Head of caudate nucleus (tissue), 42 donors: ENCODE measurements around the gene ANTKMT.

Source experiments
- DNase-seq, 42 donors: peaks; one replicate each; pipeline versions ENCODE4 v3.0.0 to v3.0.0-alpha.2; 2020 to 2021; ENCODE audit warnings: mixed read lengths in 7 of 42
- intact Hi-C: fragments of 100-400 bp; cut with DNase I; formaldehyde crosslinking; loops from one replicate; pipeline ENCODE4 v1.15.0; 2022

ANTKMT gene

GRCh38 chr16:722835-723633, 2.1 kb downstream of the ANTKMT start:
- DNase-seq: peak in 5 of 42 donors; percentile 2 to 39 (median 8)
- intact Hi-C loops: no loop called here

GRCh38 chr16:723695-724094, 2.7 kb downstream of the ANTKMT start:
- DNase-seq: peak in 1 of 42 donors; percentile 4
- intact Hi-C loops: no loop called here

- intact Hi-C loops: no loop called here
- peak in 5 of 42 donors; percentile 15 to 39 (median 34) for DNase-seq
These were observed 3.5 kb downstream of the ANTKMT start for GRCh38 chr16:724188-725040.

- intact Hi-C loops: no loop called here
These were observed 4.1 kb downstream of the ANTKMT start for GRCh38 chr16:725041-725376.

GRCh38 chr16:725463-726187, 4.7 kb downstream of the ANTKMT start:
- DNase-seq: peak in 8 of 42 donors; percentile 6 to 75 (median 50)
- intact Hi-C loops: no loop called here

More at GRCh38 chr16:725041-725376, 4.1 kb downstream of the ANTKMT start:
- DNase-seq: peak in 5 of 42 donors; percentile 1 to 34 (median 9)

GRCh38 chr16:726188-726437, 5.2 kb downstream of the ANTKMT start:
- no peak for DNase-seq

GRCh38 chr16:726438-727290, 5.7 kb downstream of the ANTKMT start, which contains the start of the genes CCDC78 and HAGHL:
TSS of gene CCDC78 (minus strand) at chr16:726443. CDS start at chr16:726367, 76 bp downstream.
TSS of gene HAGHL (plus strand) at chr16:727106. CDS start at chr16:727510, 404 bp downstream.
- intact Hi-C loops: no loop called here
- DNase-seq: peak in 30 of 42 donors; percentile 50 to 87 (median 70)

More at GRCh38 chr16:726188-726437, 5.2 kb downstream of the ANTKMT start:
- intact Hi-C loops: no loop called here

- intact Hi-C loops: no loop called here
- peak in 2 of 42 donors; percentile 15 to 18 for DNase-seq
These were observed 6.5 kb downstream of the ANTKMT start for GRCh38 chr16:727291-727977.

- DNase-seq: peak in 36 of 42 donors; percentile 48 to 84 (median 72)
- intact Hi-C loops: no loop called here
These were observed 7.4 kb downstream of the ANTKMT start for GRCh38 chr16:728131-728889.

GRCh38 chr16:728890-729744, 8.2 kb downstream of the ANTKMT start:
- DNase-seq: peak in 41 of 42 donors; percentile 55 to 94 (median 81)
- intact Hi-C loops: no loop called here

- DNase-seq: peak in 4 of 42 donors; percentile 2 to 12 (median 8)
- intact Hi-C loops: no loop called here
These were observed 9.1 kb downstream of the ANTKMT start for GRCh38 chr16:729768-730665.

- intact Hi-C loops: no loop called here
- DNase-seq: peak in 2 of 42 donors; percentile 2 to 7
These were observed 9.9 kb downstream of the ANTKMT start for GRCh38 chr16:730666-731509.

- intact Hi-C loops: no loop called here
- DNase-seq: no peak
These were observed 11.4 kb downstream of the ANTKMT start for GRCh38 chr16:732332-732731.

GRCh38 chr16:732936-733335, 12.0 kb downstream of the ANTKMT start:
- peak in 30 of 42 donors; percentile 33 to 90 (median 70) for DNase-seq
- intact Hi-C loops: no loop called here
